DMS53 treated with DMSO at 0.1 percent for 48 hours (cell line): Measurements from ENCODE around the gene PCDHGB1.
"Not testable (repeated sequence)": the region's sequence is repeated elsewhere in the genome, so short reads cannot be mapped to it uniquely, and the experiment has no call there.

Experiments
- DNase-seq: peaks from one replicate; lab custom pipeline; 2025; ENCODE audit not compliant: unreplicated experiment; lab: John Stamatoyannopoulos, UW

PCDHGB1 gene

DNA sequence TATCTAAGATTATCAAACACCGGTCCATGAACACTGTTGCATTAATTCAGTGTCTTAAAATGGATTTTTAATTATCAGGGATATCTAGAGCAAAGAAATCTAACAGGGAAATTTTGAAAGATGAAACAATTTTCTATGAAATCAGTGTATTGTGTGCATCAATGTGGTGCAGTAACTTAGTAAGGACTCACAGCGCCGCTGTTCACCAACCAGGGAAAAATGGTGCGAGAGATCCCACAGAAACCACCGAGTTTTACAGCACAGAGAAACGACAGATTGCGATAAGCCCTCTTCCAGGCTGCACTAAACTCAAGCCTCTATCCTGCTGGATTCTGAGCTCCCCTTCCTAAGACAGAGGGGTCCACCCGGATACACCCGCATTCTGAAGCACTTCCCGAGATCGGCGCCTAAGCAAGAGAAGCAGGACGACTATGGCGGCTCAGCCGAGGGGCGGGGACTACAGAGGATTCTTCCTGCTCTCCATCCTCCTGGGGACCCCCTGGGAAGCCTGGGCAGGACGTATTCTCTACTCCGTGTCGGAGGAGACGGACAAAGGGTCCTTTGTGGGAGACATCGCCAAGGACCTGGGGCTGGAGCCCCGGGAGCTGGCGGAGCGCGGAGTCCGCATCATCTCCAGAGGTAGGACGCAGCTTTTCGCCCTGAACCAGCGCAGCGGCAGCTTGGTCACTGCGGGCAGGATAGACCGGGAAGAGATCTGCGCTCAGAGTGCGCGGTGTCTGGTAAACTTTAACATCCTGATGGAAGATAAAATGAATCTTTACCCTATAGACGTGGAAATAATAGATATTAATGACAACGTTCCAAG, 32.8 kb downstream of the PCDHGB1 start, which contains the start of gene PCDHGA7:
TSS of gene PCDHGA7 (plus strand) at position 274 of the 826 bp plus-strand sequence. CDS start at position 432, 158 bp downstream.
- DNase-seq, result peak; percentile 24

DNA sequence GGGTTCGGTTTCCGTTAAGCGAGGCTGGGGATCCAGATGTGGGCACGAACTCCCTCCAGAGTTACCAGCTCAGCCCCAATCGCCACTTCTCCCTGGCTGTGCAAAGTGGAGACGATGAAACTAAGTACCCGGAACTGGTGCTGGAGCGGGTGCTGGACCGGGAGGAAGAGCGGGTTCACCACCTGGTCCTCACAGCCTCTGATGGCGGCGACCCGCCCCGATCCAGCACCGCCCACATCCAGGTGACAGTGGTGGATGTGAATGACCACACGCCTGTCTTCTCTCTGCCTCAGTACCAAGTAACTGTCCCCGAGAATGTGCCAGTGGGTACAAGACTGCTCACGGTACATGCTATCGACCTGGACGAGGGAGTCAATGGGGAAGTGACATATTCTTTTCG, 33.4 kb downstream of the PCDHGB1 start:
- DNase-seq, result no peak

DNA sequence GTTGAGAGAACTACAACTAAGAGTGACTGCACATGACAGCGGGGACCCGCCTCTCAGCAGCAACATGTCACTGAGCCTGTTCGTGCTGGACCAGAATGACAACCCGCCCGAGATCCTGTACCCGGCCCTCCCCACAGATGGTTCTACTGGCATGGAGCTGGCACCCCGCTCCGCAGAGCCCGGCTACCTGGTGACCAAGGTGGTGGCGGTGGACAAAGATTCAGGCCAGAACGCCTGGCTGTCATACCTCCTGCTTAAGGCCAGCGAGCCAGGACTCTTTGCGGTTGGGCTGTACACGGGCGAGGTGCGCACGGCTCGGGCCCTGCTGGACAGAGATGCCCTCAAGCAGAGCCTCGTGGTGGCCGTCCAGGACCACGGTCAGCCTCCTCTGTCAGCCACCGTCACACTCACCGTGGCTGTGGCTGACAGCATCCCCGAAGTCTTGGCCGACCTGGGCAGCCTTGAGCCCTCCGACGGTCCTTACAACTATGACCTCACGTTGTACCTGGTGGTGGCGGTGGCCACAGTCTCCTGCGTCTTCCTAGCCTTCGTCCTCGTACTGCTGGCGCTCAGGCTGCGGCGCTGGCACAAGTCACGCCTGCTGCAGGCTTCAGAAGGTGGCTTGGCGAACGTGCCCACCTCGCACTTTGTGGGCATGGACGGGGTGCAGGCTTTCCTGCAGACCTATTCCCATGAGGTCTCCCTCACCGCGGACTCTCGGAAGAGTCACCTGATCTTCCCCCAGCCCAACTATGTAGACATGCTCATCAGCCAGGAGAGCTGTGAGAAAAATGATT, 34.8 kb downstream of the PCDHGB1 start:
- no peak for DNase-seq

DNA sequence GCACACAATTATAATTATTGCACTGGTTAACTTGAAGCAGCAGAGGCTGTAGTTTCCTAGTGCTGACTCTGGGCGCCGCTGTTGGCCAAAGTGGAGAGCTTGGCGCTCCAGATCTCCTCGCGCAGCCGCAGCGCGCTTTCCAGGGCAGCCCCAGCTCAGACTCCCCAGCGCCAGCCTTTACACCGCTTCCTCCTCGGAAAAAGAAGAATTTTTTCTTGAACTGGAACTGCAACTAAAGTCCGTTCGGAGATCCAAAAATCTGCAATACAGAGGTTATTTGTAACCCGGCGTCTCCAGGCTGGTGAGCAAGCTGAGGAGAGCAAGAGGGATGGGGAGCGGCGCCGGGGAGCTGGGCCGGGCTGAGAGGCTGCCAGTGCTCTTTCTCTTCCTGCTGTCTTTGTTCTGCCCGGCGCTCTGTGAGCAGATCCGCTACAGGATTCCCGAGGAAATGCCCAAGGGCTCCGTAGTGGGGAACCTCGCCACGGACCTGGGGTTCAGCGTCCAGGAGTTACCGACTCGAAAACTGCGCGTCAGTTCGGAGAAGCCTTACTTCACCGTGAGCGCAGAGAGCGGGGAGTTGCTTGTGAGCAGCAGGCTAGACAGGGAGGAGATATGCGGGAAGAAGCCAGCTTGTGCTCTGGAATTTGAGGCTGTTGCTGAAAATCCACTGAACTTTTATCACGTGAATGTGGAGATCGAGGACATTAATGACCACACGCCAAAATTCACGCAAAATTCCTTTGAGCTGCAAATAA, 37.8 kb downstream of the PCDHGB1 start, which contains the start of gene PCDHGB4:
TSS of gene PCDHGB4 (plus strand) at position 142 of the 755 bp plus-strand sequence. CDS start at position 329, 187 bp downstream.
- DNase-seq, result peak; percentile 59

DNA sequence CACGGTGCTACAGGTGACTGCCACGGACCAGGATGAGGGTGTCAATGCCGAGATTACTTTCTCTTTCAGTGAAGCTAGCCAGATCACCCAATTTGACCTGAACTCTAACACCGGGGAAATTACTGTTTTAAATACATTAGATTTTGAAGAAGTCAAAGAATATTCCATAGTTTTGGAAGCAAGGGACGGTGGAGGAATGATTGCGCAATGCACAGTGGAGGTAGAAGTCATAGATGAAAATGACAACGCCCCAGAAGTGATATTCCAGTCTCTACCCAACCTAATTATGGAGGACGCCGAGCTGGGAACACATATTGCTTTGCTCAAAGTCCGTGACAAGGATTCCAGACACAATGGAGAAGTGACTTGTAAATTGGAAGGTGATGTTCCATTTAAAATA, 38.8 kb downstream of the PCDHGB1 start:
- DNase-seq, result no peak

DNA sequence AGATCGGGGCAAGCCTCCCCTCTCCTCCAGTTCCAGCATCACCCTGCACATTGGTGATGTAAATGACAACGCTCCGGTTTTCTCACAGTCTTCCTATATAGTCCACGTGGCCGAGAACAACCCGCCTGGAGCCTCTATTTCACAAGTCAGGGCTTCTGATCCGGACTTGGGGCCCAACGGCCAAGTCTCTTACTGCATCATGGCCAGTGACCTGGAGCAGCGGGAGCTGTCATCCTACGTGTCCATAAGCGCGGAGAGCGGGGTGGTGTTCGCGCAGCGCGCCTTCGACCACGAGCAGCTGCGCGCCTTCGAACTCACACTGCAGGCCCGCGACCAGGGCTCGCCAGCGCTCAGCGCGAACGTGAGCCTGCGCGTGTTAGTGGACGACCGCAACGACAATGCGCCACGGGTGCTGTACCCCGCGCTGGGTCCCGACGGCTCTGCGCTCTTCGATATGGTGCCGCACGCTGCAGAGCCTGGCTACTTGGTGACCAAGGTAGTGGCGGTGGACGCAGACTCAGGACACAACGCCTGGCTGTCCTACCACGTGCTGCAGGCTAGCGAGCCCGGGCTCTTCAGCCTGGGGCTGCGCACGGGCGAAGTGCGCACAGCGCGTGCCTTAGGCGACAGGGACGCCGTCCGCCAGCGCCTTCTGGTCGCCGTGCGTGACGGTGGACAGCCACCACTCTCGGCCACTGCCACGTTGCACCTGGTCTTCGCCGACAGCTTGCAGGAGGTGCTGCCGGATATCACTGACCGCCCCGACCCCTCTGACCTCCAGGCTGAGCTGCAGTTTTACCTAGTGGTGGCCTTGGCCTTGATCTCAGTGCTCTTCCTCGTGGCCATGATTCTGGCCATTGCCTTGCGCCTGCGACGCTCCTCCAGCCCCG, 39.5 kb downstream of the PCDHGB1 start:
- no peak for DNase-seq

DNA sequence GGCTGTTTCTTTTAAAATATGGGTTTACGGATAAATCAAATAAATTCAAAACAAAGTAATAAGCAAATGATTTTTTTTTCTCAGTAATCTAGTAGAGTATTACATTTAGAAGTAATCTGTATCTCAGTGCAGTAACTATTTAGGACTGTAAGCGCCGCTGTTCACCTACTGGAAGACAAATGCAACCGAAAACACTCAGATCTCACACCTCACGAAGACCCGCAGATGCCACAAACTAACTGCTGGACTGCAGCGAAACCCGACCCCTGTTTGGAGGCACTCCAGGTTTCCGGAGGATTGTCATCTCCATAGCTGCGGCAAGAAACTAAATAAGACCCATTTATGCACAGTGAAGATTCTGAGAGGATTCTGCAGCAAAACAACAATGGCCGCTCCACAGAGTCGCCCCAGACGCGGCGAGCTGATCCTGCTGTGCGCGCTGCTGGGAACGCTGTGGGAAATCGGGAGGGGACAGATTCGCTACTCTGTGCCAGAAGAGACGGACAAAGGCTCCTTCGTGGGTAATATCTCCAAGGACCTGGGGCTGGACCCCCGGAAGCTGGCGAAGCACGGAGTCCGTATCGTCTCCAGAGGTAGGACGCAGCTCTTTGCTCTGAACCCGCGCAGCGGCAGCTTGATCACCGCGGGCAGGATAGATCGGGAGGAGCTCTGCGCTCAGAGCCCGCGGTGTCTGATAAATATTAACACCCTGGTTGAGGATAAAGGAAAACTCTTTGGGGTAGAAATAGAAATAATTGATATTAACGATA, 42.7 kb downstream of the PCDHGB1 start, which contains the start of gene PCDHGA8:
TSS of gene PCDHGA8 (plus strand) at position 205 of the 770 bp plus-strand sequence. CDS start at position 386, 181 bp downstream.
- no peak for DNase-seq

DNA sequence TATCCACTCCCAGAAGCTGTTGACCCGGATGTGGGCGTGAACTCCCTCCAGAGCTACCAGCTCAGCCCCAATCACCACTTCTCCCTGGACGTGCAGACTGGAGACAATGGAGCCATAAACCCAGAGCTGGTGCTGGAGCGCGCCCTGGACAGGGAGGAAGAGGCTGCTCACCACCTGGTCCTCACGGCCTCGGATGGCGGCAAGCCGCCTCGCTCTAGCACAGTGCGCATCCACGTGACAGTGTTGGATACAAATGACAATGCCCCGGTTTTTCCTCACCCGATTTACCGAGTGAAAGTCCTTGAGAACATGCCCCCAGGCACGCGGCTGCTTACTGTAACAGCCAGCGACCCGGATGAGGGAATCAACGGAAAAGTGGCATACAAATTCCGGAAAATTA, 43.4 kb downstream of the PCDHGB1 start:
- no peak for DNase-seq

DNA sequence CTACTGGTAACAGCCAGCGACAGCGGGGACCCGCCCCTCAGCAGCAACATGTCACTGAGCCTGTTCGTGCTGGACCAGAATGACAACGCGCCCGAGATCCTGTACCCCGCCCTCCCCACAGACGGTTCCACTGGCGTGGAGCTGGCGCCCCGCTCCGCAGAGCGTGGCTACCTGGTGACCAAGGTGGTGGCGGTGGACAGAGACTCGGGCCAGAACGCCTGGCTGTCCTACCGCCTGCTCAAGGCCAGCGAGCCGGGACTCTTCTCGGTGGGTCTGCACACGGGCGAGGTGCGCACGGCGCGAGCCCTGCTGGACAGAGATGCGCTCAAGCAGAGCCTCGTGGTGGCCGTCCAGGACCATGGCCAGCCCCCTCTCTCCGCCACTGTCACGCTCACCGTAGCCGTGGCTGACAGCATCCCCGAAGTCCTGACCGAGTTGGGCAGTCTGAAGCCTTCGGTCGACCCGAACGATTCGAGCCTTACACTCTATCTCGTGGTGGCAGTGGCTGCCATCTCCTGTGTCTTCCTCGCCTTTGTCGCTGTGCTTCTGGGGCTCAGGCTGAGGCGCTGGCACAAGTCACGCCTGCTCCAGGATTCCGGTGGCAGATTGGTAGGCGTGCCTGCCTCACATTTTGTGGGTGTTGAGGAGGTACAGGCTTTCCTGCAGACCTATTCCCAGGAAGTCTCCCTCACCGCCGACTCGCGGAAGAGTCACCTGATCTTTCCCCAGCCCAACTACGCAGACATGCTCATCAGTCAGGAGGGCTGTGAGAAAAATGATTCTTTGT, 44.7 kb downstream of the PCDHGB1 start:
- DNase-seq, result not testable (repeated sequence)

DNA sequence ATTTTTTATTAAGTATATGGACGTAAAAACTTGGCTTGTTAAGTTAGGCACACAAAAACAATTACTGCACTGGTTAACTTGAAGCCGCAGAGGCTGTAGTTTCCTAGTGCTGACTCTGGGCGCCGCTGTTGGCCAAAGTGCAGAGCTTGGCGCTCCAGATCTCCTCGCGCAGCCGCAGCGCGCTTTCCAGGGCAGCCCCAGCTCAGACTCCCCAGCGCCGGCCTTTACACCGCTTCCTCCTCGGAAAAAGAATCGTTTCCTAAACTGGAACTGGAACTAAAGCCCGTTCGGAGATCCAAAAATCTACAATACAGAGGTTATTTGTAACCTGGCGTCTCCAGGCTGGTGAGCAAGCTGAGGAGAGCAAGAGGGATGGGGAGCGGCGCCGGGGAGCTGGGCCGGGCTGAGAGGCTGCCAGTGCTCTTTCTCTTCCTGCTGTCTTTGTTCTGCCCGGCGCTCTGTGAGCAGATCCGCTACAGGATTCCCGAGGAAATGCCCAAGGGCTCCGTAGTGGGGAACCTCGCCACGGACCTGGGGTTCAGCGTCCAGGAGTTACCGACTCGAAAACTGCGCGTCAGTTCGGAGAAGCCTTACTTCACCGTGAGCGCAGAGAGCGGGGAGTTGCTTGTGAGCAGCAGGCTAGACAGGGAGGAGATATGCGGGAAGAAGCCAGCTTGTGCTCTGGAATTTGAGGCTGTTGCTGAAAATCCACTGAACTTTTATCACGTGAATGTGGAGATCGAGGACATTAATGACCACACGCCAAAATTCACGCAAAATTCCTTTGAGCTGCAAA, 48.1 kb downstream of the PCDHGB1 start, which contains the start of gene PCDHGB5:
TSS of gene PCDHGB5 (plus strand) at position 192 of the 796 bp plus-strand sequence. CDS start at position 373, 181 bp downstream.
- not testable (repeated sequence) for DNase-seq

DNA sequence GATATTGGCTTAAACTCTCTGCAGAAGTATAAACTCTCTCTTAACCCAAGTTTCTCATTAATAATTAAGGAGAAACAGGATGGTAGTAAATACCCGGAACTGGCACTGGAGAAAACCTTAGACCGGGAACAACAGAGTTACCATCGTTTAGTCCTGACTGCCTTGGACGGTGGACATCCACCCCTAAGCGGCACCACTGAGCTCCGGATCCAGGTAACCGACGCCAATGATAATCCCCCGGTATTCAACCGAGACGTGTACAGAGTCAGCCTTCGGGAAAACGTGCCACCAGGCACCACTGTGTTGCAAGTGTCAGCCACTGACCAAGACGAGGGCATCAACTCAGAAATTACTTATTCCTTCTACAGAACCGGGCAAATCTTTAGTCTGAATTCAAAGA, 48.7 kb downstream of the PCDHGB1 start:
- no peak for DNase-seq

DNA sequence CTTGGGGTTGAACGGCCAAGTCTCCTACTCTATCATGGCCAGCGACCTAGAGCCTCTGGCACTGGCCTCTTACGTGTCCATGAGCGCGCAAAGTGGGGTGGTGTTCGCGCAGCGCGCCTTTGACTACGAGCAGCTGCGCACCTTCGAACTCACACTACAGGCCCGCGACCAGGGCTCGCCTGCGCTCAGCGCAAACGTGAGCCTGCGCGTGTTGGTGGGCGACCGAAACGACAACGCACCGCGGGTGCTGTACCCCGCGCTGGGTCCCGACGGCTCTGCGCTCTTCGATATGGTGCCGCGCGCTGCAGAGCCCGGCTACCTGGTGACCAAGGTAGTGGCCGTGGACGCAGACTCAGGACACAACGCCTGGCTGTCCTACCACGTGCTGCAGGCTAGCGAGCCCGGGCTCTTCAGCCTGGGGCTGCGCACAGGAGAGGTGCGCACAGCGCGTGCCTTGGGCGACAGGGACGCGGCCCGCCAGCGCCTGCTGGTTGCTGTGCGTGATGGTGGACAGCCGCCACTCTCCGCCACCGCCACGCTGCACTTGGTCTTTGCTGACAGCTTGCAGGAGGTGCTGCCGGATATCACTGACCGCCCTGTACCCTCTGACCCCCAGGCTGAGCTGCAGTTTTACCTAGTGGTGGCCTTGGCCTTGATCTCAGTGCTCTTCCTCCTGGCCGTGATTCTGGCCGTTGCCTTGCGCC, 49.8 kb downstream of the PCDHGB1 start:
- no peak for DNase-seq
